ENCODE results near the gene PABPC3.

- no peak for TF ChIP-seq POLR2AphosphoS5 (IDR thresholded peaks at IDR 0.05; ENCODE audit: low read depth, low read length)
- TF ChIP-seq MAFK (IDR thresholded peaks at IDR 0.05; ENCODE audit: low read depth, low read length), result no peak
- TF ChIP-seq EGR1 (IDR thresholded peaks at IDR 0.05; ENCODE audit: borderline replicate concordance, low read depth, low read length), result no peak
- no peak for TF ChIP-seq KDM1A (IDR thresholded peaks at IDR 0.05; ENCODE audit: borderline replicate concordance, low read length)
- no peak for TF ChIP-seq JUN (IDR thresholded peaks at IDR 0.05; ENCODE audit: low read depth, low read length)
- TF ChIP-seq POLR2A (IDR thresholded peaks at IDR 0.05; ENCODE audit: control extremely low read depth in 1 of 2, low read depth in 2 of 2, low read length in 2 of 2), result no peak
- no peak for TF ChIP-seq SIRT6 (IDR thresholded peaks at IDR 0.05; ENCODE audit: low read length)
- TF ChIP-seq, protein P1, sequence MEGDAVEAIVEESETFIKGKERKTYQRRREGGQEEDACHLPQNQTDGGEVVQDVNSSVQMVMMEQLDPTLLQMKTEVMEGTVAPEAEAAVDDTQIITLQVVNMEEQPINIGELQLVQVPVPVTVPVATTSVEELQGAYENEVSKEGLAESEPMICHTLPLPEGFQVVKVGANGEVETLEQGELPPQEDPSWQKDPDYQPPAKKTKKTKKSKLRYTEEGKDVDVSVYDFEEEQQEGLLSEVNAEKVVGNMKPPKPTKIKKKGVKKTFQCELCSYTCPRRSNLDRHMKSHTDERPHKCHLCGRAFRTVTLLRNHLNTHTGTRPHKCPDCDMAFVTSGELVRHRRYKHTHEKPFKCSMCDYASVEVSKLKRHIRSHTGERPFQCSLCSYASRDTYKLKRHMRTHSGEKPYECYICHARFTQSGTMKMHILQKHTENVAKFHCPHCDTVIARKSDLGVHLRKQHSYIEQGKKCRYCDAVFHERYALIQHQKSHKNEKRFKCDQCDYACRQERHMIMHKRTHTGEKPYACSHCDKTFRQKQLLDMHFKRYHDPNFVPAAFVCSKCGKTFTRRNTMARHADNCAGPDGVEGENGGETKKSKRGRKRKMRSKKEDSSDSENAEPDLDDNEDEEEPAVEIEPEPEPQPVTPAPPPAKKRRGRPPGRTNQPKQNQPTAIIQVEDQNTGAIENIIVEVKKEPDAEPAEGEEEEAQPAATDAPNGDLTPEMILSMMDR (IDR thresholded peaks at IDR 0.05; ENCODE audit: control extremely low read depth in 1 of 3, insufficient read depth in 1 of 3, low read depth in 1 of 3, low read length in 3 of 3), result no peak
- TF ChIP-seq RFX5 (IDR thresholded peaks at IDR 0.05; ENCODE audit: borderline replicate concordance, low read depth, low read length), result no peak
- no peak for TF ChIP-seq EZH2 (IDR thresholded peaks at IDR 0.05; ENCODE audit: low read depth, low read length, severe bottlenecking)
- no peak for TF ChIP-seq SIN3A (conservative IDR thresholded peaks at IDR 0.05 in 1 of 2, IDR thresholded peaks at IDR 0.05 in 1 of 2; ENCODE audit: low read depth in 1 of 2, low read length in 2 of 2)
- TF ChIP-seq SUZ12 (IDR thresholded peaks at IDR 0.05; ENCODE audit: low read length), result no peak
- no peak for TF ChIP-seq TEAD4 (IDR thresholded peaks at IDR 0.05; ENCODE audit: low read depth, low read length)
- TF ChIP-seq JUND (IDR thresholded peaks at IDR 0.05; ENCODE audit: low read length), result no peak
These were observed 21.4 kb downstream of the PABPC3 start for GRCh38 chr13:25117312-25117711.
